ENCODE results near the gene NBAS.

- TF ChIP-seq, protein P1, sequence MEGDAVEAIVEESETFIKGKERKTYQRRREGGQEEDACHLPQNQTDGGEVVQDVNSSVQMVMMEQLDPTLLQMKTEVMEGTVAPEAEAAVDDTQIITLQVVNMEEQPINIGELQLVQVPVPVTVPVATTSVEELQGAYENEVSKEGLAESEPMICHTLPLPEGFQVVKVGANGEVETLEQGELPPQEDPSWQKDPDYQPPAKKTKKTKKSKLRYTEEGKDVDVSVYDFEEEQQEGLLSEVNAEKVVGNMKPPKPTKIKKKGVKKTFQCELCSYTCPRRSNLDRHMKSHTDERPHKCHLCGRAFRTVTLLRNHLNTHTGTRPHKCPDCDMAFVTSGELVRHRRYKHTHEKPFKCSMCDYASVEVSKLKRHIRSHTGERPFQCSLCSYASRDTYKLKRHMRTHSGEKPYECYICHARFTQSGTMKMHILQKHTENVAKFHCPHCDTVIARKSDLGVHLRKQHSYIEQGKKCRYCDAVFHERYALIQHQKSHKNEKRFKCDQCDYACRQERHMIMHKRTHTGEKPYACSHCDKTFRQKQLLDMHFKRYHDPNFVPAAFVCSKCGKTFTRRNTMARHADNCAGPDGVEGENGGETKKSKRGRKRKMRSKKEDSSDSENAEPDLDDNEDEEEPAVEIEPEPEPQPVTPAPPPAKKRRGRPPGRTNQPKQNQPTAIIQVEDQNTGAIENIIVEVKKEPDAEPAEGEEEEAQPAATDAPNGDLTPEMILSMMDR (IDR thresholded peaks at IDR 0.05; ENCODE audit: low read length) = no peak
- TF ChIP-seq EZH2 (IDR thresholded peaks at IDR 0.05; ENCODE audit: borderline replicate concordance, low read length) = no peak
Observed at GRCh38 chr2:15510131-15510530, 51.0 kb downstream of the NBAS start.

All from OCI-LY1 (cell line).